ENCODE measurements around the gene TBL1X.

TBL1X gene

GRCh38 chrX:9728261-9728660 is 263.4 kb downstream of the TBL1X start:
- H3K27ac ChIP-seq = no peak overlapping the region
- no peak for TF ChIP-seq ZFX (IDR thresholded peaks at IDR 0.05)
- no peak for TF ChIP-seq CTCF (conservative IDR thresholded peaks at IDR 0.05)

GRCh38 chrX:9729171-9729885 is 264.5 kb downstream of the TBL1X start:
- TF ChIP-seq CTCF (conservative IDR thresholded peaks at IDR 0.05) (no peak), ZFX (IDR thresholded peaks at IDR 0.05) (no peak)
- no peak overlapping the region for H3K27ac ChIP-seq

GRCh38 chrX:9730078-9730477 is 265.2 kb downstream of the TBL1X start:
- TF ChIP-seq ZFX (IDR thresholded peaks at IDR 0.05) (no peak), CTCF (conservative IDR thresholded peaks at IDR 0.05) (no peak)
- no peak overlapping the region for H3K27ac ChIP-seq

- no peak overlapping the region for H3K27ac ChIP-seq
Observed at GRCh38 chrX:9730752-9731151, 265.9 kb downstream of the TBL1X start.

GRCh38 chrX:9737363-9737762 is 272.5 kb downstream of the TBL1X start:
- TF ChIP-seq ZFX (IDR thresholded peaks at IDR 0.05) = no peak
- H3K27ac ChIP-seq = no peak overlapping the region

More at GRCh38 chrX:9730752-9731151, 265.9 kb downstream of the TBL1X start:
- TF ChIP-seq ZFX (IDR thresholded peaks at IDR 0.05) (no peak), CTCF (conservative IDR thresholded peaks at IDR 0.05) (no peak)

GRCh38 chrX:9738151-9738550 is 273.3 kb downstream of the TBL1X start:
- H3K27ac ChIP-seq = no peak overlapping the region
- TF ChIP-seq ZFX (IDR thresholded peaks at IDR 0.05) = no peak
- no peak for TF ChIP-seq CTCF (conservative IDR thresholded peaks at IDR 0.05)

GRCh38 chrX:9739130-9739529 is 274.3 kb downstream of the TBL1X start:
- no peak overlapping the region for H3K27ac ChIP-seq
- TF ChIP-seq CTCF (conservative IDR thresholded peaks at IDR 0.05) (no peak), ZFX (IDR thresholded peaks at IDR 0.05) (no peak)
